ENCODE results near the gene ZNF677.
"Not testable (repeated sequence)": the region's sequence is repeated elsewhere in the genome, so short reads cannot be mapped to it uniquely, and the experiment has no call there.

The ZNF677 gene

GRCh38 chr19:53195265-53195903 is 59.3 kb downstream of the ZNF677 start:
- peak overlapping the region; percentile 38 for H3K27ac ChIP-seq
- TF ChIP-seq, protein P1, sequence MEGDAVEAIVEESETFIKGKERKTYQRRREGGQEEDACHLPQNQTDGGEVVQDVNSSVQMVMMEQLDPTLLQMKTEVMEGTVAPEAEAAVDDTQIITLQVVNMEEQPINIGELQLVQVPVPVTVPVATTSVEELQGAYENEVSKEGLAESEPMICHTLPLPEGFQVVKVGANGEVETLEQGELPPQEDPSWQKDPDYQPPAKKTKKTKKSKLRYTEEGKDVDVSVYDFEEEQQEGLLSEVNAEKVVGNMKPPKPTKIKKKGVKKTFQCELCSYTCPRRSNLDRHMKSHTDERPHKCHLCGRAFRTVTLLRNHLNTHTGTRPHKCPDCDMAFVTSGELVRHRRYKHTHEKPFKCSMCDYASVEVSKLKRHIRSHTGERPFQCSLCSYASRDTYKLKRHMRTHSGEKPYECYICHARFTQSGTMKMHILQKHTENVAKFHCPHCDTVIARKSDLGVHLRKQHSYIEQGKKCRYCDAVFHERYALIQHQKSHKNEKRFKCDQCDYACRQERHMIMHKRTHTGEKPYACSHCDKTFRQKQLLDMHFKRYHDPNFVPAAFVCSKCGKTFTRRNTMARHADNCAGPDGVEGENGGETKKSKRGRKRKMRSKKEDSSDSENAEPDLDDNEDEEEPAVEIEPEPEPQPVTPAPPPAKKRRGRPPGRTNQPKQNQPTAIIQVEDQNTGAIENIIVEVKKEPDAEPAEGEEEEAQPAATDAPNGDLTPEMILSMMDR (conservative IDR thresholded peaks at IDR 0.05): peak; percentile 97

GRCh38 chr19:53193535-53194222 is 61.0 kb downstream of the ZNF677 start:
- peak overlapping the region; percentile 74 for H3K27ac ChIP-seq
- TF ChIP-seq, protein P1 (conservative IDR thresholded peaks at IDR 0.05): no peak

GRCh38 chr19:53192771-53193534 is 61.7 kb downstream of the ZNF677 start, which contains the start of gene ZNF665:
TSS of gene ZNF665 (minus strand) at chr19:53193358. CDS start at chr19:53182898, 10,460 bp downstream.
- peak within 1 kb of the TSS; percentile 74 for H3K27ac ChIP-seq
- TF ChIP-seq, protein P1 (conservative IDR thresholded peaks at IDR 0.05): no peak

DNA sequence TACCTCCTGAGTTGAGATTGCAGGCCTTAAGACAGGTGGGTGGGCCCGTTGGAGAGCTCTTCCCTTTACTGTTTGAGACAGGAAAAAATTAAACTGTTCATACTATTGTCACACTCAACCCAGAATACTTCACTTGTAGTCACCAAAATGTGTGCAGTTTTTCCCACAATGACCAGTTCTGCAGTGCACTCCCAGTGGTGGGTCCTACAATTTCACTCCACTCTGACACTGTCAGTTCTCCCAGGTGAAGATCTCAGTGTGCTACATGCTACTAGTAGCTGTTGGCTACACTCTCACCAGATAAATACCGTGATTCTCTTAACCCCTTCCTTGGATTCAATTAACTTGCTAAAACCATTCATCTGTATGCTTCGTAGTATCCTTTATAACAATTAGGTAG is 64.4 kb downstream of the ZNF677 start:
- TF ChIP-seq, protein P1 (conservative IDR thresholded peaks at IDR 0.05): no peak

GRCh38 chr19:53189691-53190198 is 64.9 kb downstream of the ZNF677 start:
- not testable (repeated sequence) for H3K27ac ChIP-seq
- TF ChIP-seq, protein P1 (conservative IDR thresholded peaks at IDR 0.05): peak; percentile 63

More for the DNA sequence above, 64.4 kb downstream of the ZNF677 start:
- H3K27ac ChIP-seq: no peak overlapping the region
